HepG2 (cell line): ENCODE results near the gene HELT. TPM values are rescaled to one million over a fixed set of nuclear protein-coding genes. Genes with fewer than 3 reads are reported as not detected.

Source experiments
- ATAC-seq: fragments of 200-7000 bp; cut with Tn5 transposase; 3 replicates; pipeline ENCODE4 v1.9.1; 2020; ENCODE audit warnings: mild to moderate bottlenecking, moderate library complexity
- BruUV-seq: library from RNA; stranded (reverse); fragments of 400-500 nt; replicated peaks from 2 replicates; lab custom pipeline; 2021; lab: Mats Ljungman, UMichigan
- CTCF ChIA-PET: fragments of 300-600 bp; formaldehyde crosslinking; extraction: SDS; loops from one replicate; lab custom pipeline; 2021; ENCODE audit warnings: low total read pairs, inconsistent platforms, low intra/inter-chr PET ratio; lab: Yijun Ruan, JAX
- POLR2A ChIA-PET: fragments of 350-600 bp; sonication (Branson Sonifier 250); formaldehyde crosslinking; loops from one replicate; lab custom pipeline; 2020; ENCODE audit warnings: antibody characterized with exemption, inconsistent platforms; lab: Yijun Ruan, JAX
- DNase-seq: peaks from one replicate; pipeline ENCODE4 v3.0.0-alpha.2; 2015; ENCODE audit warnings: low spot score
- FAIRE-seq: peaks from 3 replicates; lab custom pipeline; 2011; peaks lifted over from hg19 to GRCh38; lab: Jason Lieb, UNC
- H2AFZ ChIP-seq: one replicate; pipeline ENCODE4 v1.6.1; 2011; ENCODE audit warnings: low read length, inconsistent platforms
- H3K27ac ChIP-seq: fragments of 300-600 bp; 3 replicates; pipeline ENCODE4 v1.8.0; 2011; ENCODE audit warnings: mixed run types, mild to moderate bottlenecking, mixed read lengths, low read length, inconsistent platforms; ENCODE audit not compliant: insufficient read depth; ENCODE audit errors: extremely low read length
- H3K27me3 ChIP-seq, 2 experiments: fragments of 200-600 bp in 1 of 2; 2 replicates in 1 of 2; 3 replicates in 1 of 2; pipeline versions ENCODE4 v1.6.0 to v1.8.0; 2011; ENCODE audit warnings: low read length in 2 of 2, mild to moderate bottlenecking in 2 of 2, moderate library complexity in 2 of 2, inconsistent platforms in 1 of 2; ENCODE audit not compliant: insufficient read depth in 2 of 2, control insufficient read depth in 1 of 2
- H3K36me3 ChIP-seq, 2 experiments: fragments of 200-600 bp in 1 of 2; replicated peaks in 1 of 2; 2 replicates in 1 of 2; 3 replicates in 1 of 2; pipeline versions ENCODE4 v1.5.1 to v1.8.0; 2011; ENCODE audit warnings: low read length in 2 of 2, inconsistent platforms in 1 of 2; ENCODE audit not compliant: insufficient read depth in 2 of 2, control insufficient read depth in 1 of 2
- H3K4me1 ChIP-seq: 2 replicates; pipeline ENCODE4 v1.5.1; 2012; ENCODE audit warnings: low read length, inconsistent platforms; ENCODE audit not compliant: insufficient read depth
- H3K4me2 ChIP-seq: 2 replicates; pipeline ENCODE4 v1.6.0; 2011; ENCODE audit warnings: low read depth, low read length, inconsistent platforms
- H3K4me3 ChIP-seq, 3 experiments: fragments of 200-600 bp in 1 of 3; sonication (generic), shearing (Covaris generic) in 1 of 3; replicated peaks in 1 of 3; 2 replicates each; pipeline ENCODE4 v1.5.1; 2011 to 2016; ENCODE audit warnings: low read length in 3 of 3, inconsistent platforms in 2 of 3, low read depth in 2 of 3, mild to moderate bottlenecking in 2 of 3, control low read depth in 1 of 3, mixed read lengths in 1 of 3; ENCODE audit not compliant: insufficient read depth in 1 of 3
- H3K79me2 ChIP-seq: one replicate; pipeline ENCODE4 v1.6.1; 2011; ENCODE audit warnings: low read length, inconsistent platforms; ENCODE audit not compliant: insufficient read depth
- H3K9ac ChIP-seq: 2 replicates; pipeline ENCODE4 v1.6.0; 2011; ENCODE audit warnings: mild to moderate bottlenecking, low read depth, low read length, inconsistent platforms; ENCODE audit not compliant: insufficient read depth
- H3K9me3 ChIP-seq: 2 replicates; pipeline ENCODE4 v1.5.1; 2012; ENCODE audit warnings: mild to moderate bottlenecking, low read length
- H4K20me1 ChIP-seq: 2 replicates; pipeline ENCODE4 v1.6.0; 2011; ENCODE audit warnings: inconsistent platforms, mild to moderate bottlenecking, low read length, moderate library complexity; ENCODE audit not compliant: insufficient read depth
- ATM ChIP-seq: fragments of 450-650 bp; IDR thresholded peaks from 2 replicates; pipeline ENCODE4 v1.7.1; 2017; ENCODE audit warnings: mild to moderate bottlenecking, borderline replicate concordance
- HES4 ChIP-seq: sonication (generic); formaldehyde crosslinking; IDR thresholded peaks from 2 replicates; pipeline ENCODE4 v1.9.0; 2021; ENCODE audit warnings: mild to moderate bottlenecking, missing genetic modification reagents, borderline replicate concordance
- LCORL ChIP-seq, 2 experiments: fragments of 450-650 bp in 1 of 2; sonication (generic) in 1 of 2; formaldehyde crosslinking in 1 of 2; IDR thresholded peaks; 2 replicates each; pipeline versions ENCODE4 v1.5.0 to v1.6.1; 2017 to 2020; ENCODE audit warnings: antibody characterized with exemption in 1 of 2, missing genetic modification reagents in 1 of 2
- MEIS1 ChIP-seq: sonication (generic); formaldehyde crosslinking; IDR thresholded peaks from 2 replicates; pipeline ENCODE4 v1.9.0; 2021; ENCODE audit warnings: mild to moderate bottlenecking, missing genetic modification reagents, moderate library complexity, borderline replicate concordance
- MTA3 ChIP-seq: sonication (generic); formaldehyde crosslinking; IDR thresholded peaks from 2 replicates; pipeline ENCODE4 v1.4.0; 2020; ENCODE audit warnings: missing genetic modification reagents
- SALL2 ChIP-seq: sonication (generic); formaldehyde crosslinking; IDR thresholded peaks from 2 replicates; pipeline ENCODE4 v1.8.1; 2023; ENCODE audit warnings: mild to moderate bottlenecking, missing genetic modification reagents, inconsistent platforms
- SMYD3 ChIP-seq: sonication (generic); formaldehyde crosslinking; IDR thresholded peaks from 2 replicates; pipeline ENCODE4 v1.8.1; 2023; ENCODE audit warnings: mild to moderate bottlenecking, missing genetic modification reagents
- TEAD2 ChIP-seq: sonication (generic); formaldehyde crosslinking; IDR thresholded peaks from 2 replicates; pipeline ENCODE4 v1.9.0; 2021; ENCODE audit warnings: missing genetic modification reagents
- ZNF317 ChIP-seq: sonication (generic); formaldehyde crosslinking; IDR thresholded peaks from 2 replicates; pipeline ENCODE4 v1.5.0; 2020; ENCODE audit warnings: mild to moderate bottlenecking, missing genetic modification reagents
- ZNF33A ChIP-seq: sonication (generic); formaldehyde crosslinking; IDR thresholded peaks from 2 replicates; pipeline ENCODE4 v1.5.1; 2020; ENCODE audit warnings: missing genetic modification reagents, mild to moderate bottlenecking, moderate library complexity, borderline replicate concordance
- ZNF558 ChIP-seq: sonication (generic); formaldehyde crosslinking; IDR thresholded peaks from 2 replicates; pipeline ENCODE4 v1.9.0; 2022; ENCODE audit warnings: mild to moderate bottlenecking, missing genetic modification reagents, borderline replicate concordance
- WGBS: methylation state at CpG from one replicate; pipeline ENCODE4 v1.1.6; 2017; ENCODE audit warnings: low lambda C conversion rate; 5-methylcytosine and 5-hydroxymethylcytosine counted together
- in situ Hi-C: cut with HindIII; loops from 2 replicates; pipeline ENCODE4 v1.10.0; 2017; ENCODE audit warnings: low pct_unique_long_range_greater_than_20kb; ENCODE audit not compliant: extremely low pct_ligation_motif_present
- intact Hi-C: fragments of 100-400 bp; cut with micrococcal nuclease; formaldehyde crosslinking; loops from one replicate; pipeline ENCODE4 v1.10.0; 2022; ENCODE audit not compliant: unreplicated experiment
- polyA plus RNA-seq, 8 experiments: library from polyadenylated mRNA; depleted of rRNA in 3 of 8; stranded (reverse) in 7 of 8; unstranded in 1 of 8; fragments of >200 nt; fragmentation: Illumina TruSeq in 4 of 8; extraction: Trizol in 4 of 8; gene quantifications; 2 replicates each; pipeline versions ENCODE4 v1.2.1 to v1.2.3, GENCODE V29; 2011 to 2016; ENCODE audit warnings: low read depth in 4 of 8, missing spikeins in 1 of 8, mixed read lengths in 1 of 8; ENCODE audit not compliant: insufficient read depth in 1 of 8
- total RNA-seq, 5 experiments: library from RNA; depleted of rRNA; stranded (reverse); fragments of >200 nt; fragmentation: Illumina TruSeq; extraction: Trizol; gene quantifications; 2 replicates each; pipeline ENCODE4 v1.2.3, GENCODE V29; 2016; ENCODE audit warnings: low read depth in 1 of 5
- TF ChIP-seq, protein P1 (sequence below), 2 experiments: sonication (generic) in 1 of 2; formaldehyde crosslinking in 1 of 2; IDR thresholded peaks; 2 replicates each; pipeline versions ENCODE4 v1.4.0 to v1.6.1; 2018 to 2020; ENCODE audit warnings: missing genetic modification reagents in 2 of 2, borderline replicate concordance in 1 of 2, low read depth in 1 of 2, mild to moderate bottlenecking in 1 of 2, missing biosample characterization in 1 of 2

The HELT gene
- total and polyA plus RNA-seq, 2 of the 13 experiments (the other 11 are each of a cell fraction or from before 2014, with no cell fraction given), result not detected

DNA sequence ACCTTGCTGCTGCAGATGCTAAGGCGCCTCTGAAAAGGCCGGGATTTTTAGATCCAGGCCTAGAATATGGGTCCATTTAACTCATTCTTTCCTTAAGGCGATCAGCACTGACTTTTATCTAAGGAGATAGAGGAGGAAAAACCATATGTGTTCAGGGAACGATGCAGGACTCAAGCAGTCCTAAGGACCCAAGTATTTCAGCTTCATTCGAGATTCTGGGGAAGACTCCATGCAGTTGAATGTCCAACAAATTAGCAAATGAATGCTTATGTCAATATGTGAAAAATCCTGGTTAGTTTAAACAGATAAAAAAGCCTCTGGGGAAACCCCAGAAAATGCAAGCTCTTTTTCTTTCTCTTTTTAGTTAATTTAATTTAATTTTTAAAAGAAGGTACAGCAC lies 36.0 kb downstream of the HELT start:
- in situ Hi-C loops, result no loop called here
- no peak for ATAC-seq
- Histone ChIP-seq H3K27ac (no peak overlapping the region), H4K20me1 (no peaks in the 10 kb centered on the region), H3K4me2 (no peak overlapping the region), H3K79me2 (no peaks in the 10 kb centered on the region), H3K4me3 (no peak overlapping the region), H3K9ac (no peak overlapping the region), H2AFZ (no peak overlapping the region), H3K27me3 (peaks cover 0 to 51% of the 10 kb centered on the region in 2 experiments; a peak in 4 of 5 replicates)
- DNase-seq, result no peak
- FAIRE-seq, result no peak
- BruUV-seq, result no TSS peak
- 34% methylated on average over 5 of the region's 5 CpGs for WGBS
- CTCF ChIA-PET, result no interaction called here
- TF ChIP-seq SALL2 (no peak), ZNF33A (CRISPR knock-in tag) (no peak), HES4 (CRISPR knock-in tag) (no peak), ZNF558 (CRISPR knock-in tag) (no peak), LCORL (IDR thresholded peaks at IDR 0.05) (no peak), LCORL (CRISPR knock-in tag; IDR thresholded peaks at IDR 0.05) (no peak), ZNF317 (no peak), SMYD3 (CRISPR knock-in tag) (no peak), MTA3 (CRISPR knock-in tag) (no peak), MEIS1 (CRISPR knock-in tag) (no peak), TEAD2 (CRISPR knock-in tag) (no peak), ATM (no peak)
- TF ChIP-seq, protein P1, sequence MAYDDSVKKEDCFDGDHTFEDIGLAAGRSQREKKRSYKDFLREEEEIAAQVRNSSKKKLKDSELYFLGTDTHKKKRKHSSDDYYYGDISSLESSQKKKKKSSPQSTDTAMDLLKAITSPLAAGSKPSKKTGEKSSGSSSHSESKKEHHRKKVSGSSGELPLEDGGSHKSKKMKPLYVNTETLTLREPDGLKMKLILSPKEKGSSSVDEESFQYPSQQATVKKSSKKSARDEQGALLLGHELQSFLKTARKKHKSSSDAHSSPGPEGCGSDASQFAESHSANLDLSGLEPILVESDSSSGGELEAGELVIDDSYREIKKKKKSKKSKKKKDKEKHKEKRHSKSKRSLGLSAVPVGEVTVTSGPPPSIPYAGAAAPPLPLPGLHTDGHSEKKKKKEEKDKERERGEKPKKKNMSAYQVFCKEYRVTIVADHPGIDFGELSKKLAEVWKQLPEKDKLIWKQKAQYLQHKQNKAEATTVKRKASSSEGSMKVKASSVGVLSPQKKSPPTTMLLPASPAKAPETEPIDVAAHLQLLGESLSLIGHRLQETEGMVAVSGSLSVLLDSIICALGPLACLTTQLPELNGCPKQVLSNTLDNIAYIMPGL (CRISPR knock-in tag; IDR thresholded peaks at IDR 0.05; ENCODE audit: borderline replicate concordance in 1 of 2, low read depth in 1 of 2), result no peak
- TF ChIP-seq, all 625 proteins: peak for 0
- intact Hi-C loops, result no loop called here
- Histone ChIP-seq H3K4me1 (no peaks in the 10 kb centered on the region), H3K9me3 (no peaks in the 10 kb centered on the region; the same call in 1 of the 2 replicates), H3K36me3 (no peaks in the 10 kb centered on the region)
- POLR2A ChIA-PET, result no interaction called here
